ENCODE data around the gene CDH11. TPM values are rescaled to one million over a fixed set of nuclear protein-coding genes. Genes with fewer than 3 reads are reported as not detected.
A peak's percentile ranks its signal among the peaks of the same experiment; 100 is the strongest.

Gene CDH11
- total RNA-seq, 1 experiment from 2014 or later: 22.1 TPM

DNA sequence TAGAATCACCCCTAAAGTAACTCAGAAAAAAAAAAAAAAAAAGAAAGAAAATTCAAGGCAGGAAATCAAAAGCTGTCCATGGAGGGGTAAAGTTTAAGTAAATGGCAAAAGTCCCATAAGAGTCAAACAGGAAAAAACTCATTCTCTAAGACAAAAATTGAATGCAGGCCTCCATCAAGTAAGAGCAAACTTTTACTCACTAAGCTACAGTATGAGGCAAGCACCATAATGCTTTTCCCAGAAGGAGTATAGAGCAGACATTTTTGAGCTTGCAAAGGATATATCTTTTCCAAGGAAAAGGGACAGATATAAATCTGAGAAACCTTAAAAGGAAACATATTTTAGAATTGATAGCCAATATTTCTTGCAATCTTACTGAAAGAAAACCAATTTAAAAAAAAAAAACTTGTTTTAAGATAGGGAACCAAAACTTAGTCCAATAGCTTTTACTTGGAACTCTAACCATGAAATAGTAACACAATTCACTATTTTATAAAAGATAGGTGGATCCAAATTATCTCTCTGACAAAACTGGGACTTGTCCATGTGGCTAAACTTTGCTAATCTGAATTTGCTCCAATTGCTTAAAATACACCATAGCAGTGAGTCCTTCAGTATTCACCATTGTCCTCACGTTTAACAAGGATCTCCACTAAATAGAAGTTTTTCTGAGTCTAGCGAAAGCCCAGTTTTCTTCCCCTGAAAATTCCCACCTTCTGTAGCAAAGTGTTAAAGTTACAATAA is 99.8 kb downstream of the CDH11 start:
- H3K4me3 ChIP-seq: no peak overlapping the region
- H3K36me3 ChIP-seq: no peaks in the 10 kb centered on the region
- no peak for DNase-seq
- no peaks in the 10 kb centered on the region for H3K27me3 ChIP-seq
- no peaks in the 10 kb centered on the region for H3K9me3 ChIP-seq

DNA sequence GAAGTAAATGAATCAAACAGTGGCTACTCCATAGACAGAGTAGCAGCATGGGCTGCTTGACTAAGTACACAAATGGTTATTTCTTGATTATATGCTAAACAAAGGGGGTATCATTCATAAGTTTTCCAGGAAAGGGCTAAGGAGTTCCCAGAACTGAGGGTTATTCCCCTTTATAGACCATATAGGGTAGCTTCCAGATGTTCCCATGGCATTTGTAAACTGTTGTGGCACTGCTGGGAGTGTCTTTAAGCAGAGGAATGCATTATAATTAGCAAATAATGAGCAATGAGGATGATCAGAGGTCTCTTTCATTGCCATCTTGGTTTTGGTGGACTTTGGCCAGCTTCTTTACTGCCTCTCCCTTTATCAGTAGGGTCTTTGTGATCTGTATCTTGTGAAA is 105.1 kb downstream of the CDH11 start:
- no peak for DNase-seq
- Histone ChIP-seq H3K27me3 (no peaks in the 10 kb centered on the region), H3K4me3 (no peak overlapping the region), H3K36me3 (no peaks in the 10 kb centered on the region), H3K9me3 (no peaks in the 10 kb centered on the region)

DNA sequence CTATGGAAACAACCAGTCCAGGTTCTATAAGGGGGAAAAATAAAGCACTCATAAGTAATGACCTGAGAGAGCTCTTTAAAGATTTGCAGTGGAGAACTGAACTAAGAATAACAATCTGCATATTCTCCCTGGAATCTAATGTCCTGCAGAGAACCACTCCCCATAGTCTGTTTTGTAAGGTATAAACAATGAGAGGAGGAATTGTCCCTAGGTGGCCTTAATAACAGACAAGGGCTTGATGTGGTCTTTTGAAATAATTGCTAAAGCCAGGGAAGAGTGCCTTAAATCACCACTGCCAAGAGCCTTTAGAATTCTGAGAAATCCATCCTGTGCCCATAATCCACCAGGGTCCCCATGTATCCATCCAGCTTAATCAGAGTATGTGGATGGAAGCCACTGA is 106.3 kb downstream of the CDH11 start:
- no peaks in the 10 kb centered on the region for H3K27me3 ChIP-seq
- no peaks in the 10 kb centered on the region for H3K36me3 ChIP-seq
- no peak overlapping the region for H3K4me3 ChIP-seq
- no peaks in the 10 kb centered on the region for H3K9me3 ChIP-seq
- DNase-seq: no peak

DNA sequence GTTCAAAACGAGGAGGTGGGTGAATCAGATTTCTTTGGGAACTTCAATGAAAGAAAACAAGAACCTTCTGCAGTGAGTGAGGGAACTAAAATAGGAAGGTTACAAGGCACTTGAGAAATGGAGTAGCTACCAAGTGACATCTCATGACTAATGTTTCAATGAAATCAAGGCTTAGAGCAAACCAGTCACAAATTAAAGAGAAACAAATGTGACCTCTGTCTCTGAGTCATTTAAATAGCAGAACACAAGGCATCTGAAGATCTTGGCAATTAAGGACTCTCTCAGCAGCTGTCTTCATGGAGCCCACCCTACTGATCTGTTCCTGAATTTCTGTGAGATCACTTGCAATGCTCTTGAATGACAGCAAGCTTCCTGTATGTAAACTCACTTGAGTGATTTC is 109.5 kb downstream of the CDH11 start:
- H3K27me3 ChIP-seq: no peaks in the 10 kb centered on the region
- no peak for DNase-seq
- H3K36me3 ChIP-seq: no peaks in the 10 kb centered on the region
- no peak overlapping the region for H3K4me3 ChIP-seq
- H3K9me3 ChIP-seq: no peaks in the 10 kb centered on the region

DNA sequence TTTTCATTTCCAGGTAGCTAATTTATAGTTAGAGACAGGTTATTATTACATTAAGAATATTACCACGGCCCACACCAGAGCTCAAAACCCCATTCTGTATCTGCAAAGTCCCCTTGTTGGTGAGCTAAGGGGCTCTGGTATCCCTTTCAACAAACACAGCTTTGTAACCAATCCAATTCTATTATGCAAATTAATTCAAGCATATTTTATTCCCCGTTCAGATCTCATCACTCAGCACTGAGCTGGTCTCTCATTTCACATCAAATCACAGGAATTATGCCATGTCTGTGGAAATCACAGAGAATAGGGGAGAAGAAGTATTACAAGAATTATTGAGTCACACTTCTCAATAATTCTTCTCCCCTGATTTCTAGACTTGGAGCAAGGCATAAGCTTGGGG is 111.7 kb downstream of the CDH11 start:
- no peaks in the 10 kb centered on the region for H3K9me3 ChIP-seq
- no peaks in the 10 kb centered on the region for H3K27me3 ChIP-seq
- no peaks in the 10 kb centered on the region for H3K36me3 ChIP-seq
- H3K4me3 ChIP-seq: no peak overlapping the region
- no peak for DNase-seq

DNA sequence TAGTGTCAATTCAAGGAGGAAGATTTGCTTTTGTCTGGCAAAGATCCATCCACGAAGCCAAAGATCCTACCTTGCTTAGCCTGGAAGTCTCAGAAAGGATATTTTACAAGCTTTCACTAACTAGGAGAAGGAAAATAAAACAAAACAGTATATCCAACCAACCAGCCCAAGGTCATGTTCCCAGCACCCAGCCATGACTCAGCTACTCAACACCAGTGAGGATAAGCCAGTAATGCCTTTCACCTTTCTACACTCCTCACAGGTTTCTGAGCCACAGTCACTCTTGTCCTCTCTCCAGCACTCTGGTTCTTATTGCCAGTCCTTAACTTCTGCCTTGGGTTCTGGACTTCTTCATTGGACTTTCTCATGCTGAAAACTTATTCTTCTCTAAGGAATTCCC is 116.2 kb downstream of the CDH11 start:
- Histone ChIP-seq H3K27me3 (no peaks in the 10 kb centered on the region), H3K4me3 (no peak overlapping the region), H3K36me3 (no peaks in the 10 kb centered on the region), H3K9me3 (no peaks in the 10 kb centered on the region)
- DNase-seq: no peak

DNA sequence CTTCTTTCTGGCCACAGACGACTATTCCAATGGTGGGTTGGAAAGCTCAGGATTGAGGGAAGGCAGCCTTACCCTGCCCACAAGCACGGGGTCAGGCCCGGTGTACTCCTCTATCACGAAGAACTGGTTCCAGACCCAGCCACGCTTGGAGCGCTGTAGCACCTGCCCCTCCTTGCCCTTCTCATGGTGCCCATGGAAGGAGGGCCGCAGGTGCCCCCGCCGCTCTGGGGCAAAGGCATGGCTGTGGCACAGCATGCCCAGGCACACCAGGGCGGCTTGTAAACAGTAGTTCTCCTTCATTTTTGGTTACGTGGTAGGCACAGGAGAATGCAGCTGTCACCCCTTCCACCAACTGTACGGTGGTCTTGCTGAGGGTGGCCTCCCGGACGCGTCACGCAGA is 117.3 kb downstream of the CDH11 start:
- no peak overlapping the region for H3K4me3 ChIP-seq
- no peaks in the 10 kb centered on the region for H3K36me3 ChIP-seq
- H3K9me3 ChIP-seq: no peaks in the 10 kb centered on the region
- no peak for DNase-seq
- no peaks in the 10 kb centered on the region for H3K27me3 ChIP-seq

DNA sequence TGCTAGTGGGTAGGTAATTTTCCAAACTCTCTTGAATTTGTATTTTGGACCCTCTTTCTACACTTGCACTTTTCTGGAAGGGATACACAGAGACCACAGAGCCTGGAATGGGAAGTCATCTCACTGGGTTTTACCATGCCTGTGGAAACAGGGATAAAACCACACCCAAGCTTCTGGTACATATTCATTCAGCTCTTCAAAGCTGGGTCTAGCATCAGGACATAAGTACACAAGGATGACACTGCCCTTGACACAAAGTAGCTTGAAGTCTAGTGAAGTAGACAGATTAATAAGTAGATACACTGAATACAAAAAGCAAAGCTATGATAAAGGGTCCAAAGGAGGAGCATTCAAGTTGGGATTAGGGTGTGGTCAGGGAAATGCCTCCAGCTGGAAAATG is 118.2 kb downstream of the CDH11 start:
- no peaks in the 10 kb centered on the region for H3K9me3 ChIP-seq
- H3K36me3 ChIP-seq: no peaks in the 10 kb centered on the region
- no peak for DNase-seq
- H3K27me3 ChIP-seq: no peaks in the 10 kb centered on the region
- no peak overlapping the region for H3K4me3 ChIP-seq

DNA sequence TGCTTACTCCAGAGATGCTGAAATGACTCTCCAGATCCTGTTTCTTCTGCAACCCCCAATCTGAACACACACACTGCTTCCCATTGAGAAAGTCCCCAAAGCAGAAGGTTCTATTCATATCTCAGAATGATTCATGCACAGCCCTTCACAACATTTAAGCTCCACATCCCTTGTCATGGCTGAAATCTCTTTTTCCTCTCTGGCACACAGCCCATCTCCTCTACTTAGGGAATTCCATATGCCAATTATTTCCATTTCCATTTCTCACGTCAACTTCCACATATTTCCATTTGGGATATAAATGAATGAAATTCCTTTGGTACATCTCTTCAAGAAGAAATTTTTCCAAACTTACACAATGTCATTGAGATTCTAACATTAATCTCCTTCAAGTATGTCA is 119.6 kb downstream of the CDH11 start:
- no peak for DNase-seq
- Histone ChIP-seq H3K27me3 (no peaks in the 10 kb centered on the region), H3K9me3 (no peaks in the 10 kb centered on the region), H3K4me3 (no peak overlapping the region), H3K36me3 (no peaks in the 10 kb centered on the region)

DNA sequence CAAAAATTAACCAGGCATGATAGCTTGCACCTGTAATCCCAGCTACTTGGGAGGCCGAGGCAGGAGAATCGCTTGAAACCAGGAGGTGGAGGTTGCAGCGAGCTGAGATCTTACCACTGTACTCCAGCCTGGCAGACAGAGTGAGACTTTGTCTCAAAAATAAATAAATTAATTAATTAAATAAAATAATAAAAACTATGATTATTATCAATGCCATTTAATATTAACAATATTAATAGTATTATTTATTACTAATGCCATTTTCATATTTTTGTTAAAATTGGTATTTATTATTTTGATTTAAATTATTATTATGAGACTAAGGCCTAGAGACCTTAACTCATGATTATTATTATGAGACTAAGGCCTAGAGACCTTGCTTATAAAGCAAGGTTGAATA is 121.2 kb downstream of the CDH11 start:
- H3K36me3 ChIP-seq: no peaks in the 10 kb centered on the region

DNA sequence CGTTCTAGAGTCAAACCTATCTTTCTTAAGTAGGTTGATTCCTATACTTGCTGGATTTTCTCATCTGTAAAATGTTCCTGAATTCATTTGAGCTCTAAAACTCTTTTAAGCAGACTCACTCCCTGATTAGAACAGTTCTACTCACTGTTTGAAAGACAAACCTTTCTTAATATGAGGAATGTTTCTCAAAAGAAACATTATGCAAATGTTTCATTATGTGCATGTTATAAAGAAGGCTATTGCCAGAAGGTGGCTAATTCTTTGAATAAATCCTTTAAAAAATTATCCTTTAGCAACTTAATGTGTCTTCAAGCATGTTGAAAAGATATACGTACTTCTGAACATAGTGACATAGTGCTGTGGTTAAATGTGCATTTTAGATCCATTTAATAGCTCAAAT is 124.1 kb downstream of the CDH11 start:
- no peak for DNase-seq
- Histone ChIP-seq H3K27me3 (no peaks in the 10 kb centered on the region), H3K36me3 (no peaks in the 10 kb centered on the region), H3K9me3 (no peaks in the 10 kb centered on the region), H3K4me3 (no peak overlapping the region)

More for the DNA sequence above, 121.2 kb downstream of the CDH11 start:
- no peak overlapping the region for H3K4me3 ChIP-seq
- H3K27me3 ChIP-seq: no peaks in the 10 kb centered on the region
- no peaks in the 10 kb centered on the region for H3K9me3 ChIP-seq
- DNase-seq: no peak

DNA sequence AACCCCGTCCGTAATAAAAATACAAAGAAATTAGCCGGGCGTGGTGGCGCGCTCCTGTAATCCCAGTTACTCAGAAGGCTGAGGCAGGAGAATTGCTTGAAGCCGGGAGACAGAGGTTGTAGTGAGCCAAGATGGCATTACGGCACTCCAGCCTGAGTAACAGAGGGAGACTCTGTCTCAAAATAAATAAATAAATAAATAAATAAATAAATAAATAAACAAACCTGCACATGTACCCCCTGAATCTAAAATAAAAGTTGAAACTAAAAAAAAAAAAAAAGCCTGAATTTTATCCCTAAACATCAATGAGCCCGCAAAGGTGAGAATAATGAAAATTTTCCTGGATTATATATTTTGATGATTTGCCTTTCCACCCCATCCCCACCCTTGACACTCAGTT is 124.7 kb downstream of the CDH11 start:
- DNase-seq: no peak
- Histone ChIP-seq H3K27me3 (no peaks in the 10 kb centered on the region), H3K4me3 (no peak overlapping the region), H3K36me3 (no peaks in the 10 kb centered on the region), H3K9me3 (no peaks in the 10 kb centered on the region)

DNA sequence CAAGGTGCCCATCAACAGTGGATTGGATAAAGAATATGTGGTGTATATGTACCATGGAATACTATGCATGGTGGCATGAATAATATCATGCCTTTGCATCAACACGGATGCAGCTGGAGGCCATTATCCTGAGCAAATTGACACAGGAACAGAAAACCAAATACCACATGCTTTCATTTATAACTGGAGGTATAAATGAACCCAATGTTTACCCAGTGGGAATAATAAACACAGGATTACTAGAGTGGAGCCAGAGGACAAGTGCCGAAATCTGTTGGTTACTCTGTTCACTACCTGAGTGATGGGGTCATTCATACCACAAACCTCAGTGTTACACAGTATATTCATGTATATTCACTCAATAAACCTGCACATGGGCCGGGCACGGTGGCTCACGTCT is 125.2 kb downstream of the CDH11 start:
- Histone ChIP-seq H3K4me3 (no peak overlapping the region), H3K27me3 (no peaks in the 10 kb centered on the region), H3K9me3 (no peaks in the 10 kb centered on the region), H3K36me3 (no peaks in the 10 kb centered on the region)
- DNase-seq: no peak

DNA sequence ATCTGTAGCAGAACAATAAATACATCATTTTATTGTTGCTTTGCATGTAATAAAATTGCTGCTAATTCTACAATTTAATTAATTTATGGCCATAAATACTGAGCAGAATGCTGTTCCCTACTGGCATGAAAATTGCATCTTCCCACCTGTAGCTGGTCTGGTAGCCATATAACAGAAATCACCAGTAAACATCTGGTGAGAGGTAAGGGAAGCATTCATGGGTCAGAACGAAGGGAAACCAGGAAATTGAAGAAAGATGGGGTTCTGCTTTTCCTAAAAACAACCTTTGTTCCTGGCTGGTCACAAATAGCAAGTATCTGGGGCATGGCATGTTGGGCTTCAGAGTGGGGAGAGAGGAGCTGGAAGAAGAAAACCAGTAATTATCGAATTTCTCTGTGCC is 128.4 kb downstream of the CDH11 start:
- no peaks in the 10 kb centered on the region for H3K36me3 ChIP-seq
- no peaks in the 10 kb centered on the region for H3K27me3 ChIP-seq
- no peak for DNase-seq
- no peaks in the 10 kb centered on the region for H3K9me3 ChIP-seq
- H3K4me3 ChIP-seq: no peak overlapping the region

DNA sequence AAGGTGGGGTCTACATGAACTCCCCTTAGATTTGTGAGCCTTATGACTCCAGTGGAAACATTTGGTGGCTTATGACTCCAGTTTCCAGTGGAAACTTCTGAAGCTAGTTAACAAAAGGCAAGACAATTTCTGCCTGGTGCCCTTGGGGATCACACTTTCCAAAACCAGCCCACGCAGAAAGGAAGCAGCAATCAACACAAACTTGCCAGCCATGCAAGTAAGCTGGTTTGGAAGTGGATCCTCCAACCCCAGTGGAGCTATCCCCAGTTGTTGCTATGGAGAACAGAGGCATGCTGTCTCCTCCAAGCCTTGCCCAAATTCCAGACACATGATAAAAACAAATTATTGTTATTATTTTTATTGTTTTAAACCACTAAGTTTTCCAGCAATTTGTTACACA is 130.9 kb downstream of the CDH11 start:
- H3K36me3 ChIP-seq: no peaks in the 10 kb centered on the region

DNA sequence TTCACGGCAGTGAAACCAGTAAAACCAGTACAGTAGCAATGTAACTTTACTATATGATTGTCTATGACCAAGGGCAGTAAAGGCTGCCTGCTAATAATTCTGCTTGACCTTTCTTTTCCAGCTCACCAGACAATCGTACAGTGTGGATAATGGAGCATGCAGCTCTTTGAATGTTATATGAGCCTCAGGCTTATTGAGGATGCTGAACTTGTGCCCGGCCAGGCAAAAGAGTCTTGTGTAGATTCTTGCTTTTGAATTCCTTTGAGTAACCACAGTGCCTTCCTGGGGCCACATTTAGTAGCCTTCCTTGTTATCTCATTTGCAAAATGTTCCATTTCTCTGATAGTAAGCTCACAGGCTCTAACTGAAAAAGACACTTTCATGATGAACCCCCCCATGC is 131.8 kb downstream of the CDH11 start:
- Histone ChIP-seq H3K4me3 (no peak overlapping the region), H3K36me3 (no peaks in the 10 kb centered on the region), H3K27me3 (no peaks in the 10 kb centered on the region), H3K9me3 (no peaks in the 10 kb centered on the region)
- DNase-seq: no peak

More for the DNA sequence above, 130.9 kb downstream of the CDH11 start:
- Histone ChIP-seq H3K27me3 (no peaks in the 10 kb centered on the region), H3K4me3 (no peak overlapping the region), H3K9me3 (no peaks in the 10 kb centered on the region)
- DNase-seq: no peak

DNA sequence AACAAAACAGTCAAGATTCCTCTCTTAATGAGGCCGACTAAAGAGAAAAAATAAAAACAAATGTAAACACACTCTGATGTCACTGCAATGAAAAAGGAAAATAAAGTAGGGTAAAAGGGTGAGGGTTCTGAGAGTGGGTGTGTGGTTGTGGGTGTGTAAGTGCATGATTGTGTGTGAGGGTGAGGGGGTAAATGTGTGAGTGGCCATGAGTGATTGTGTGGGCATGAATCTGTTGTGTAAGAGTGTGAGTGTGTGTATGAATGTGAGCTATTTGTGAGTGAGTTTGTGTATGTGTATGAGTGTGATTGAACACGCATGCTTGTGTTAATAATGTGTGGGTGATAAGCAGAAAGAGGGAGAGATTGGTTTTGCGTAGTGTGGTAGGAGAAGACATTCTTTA is 132.8 kb downstream of the CDH11 start:
- no peak for DNase-seq
- no peak overlapping the region for H3K4me3 ChIP-seq
- no peaks in the 10 kb centered on the region for H3K27me3 ChIP-seq
- H3K36me3 ChIP-seq: no peaks in the 10 kb centered on the region
- H3K9me3 ChIP-seq: no peaks in the 10 kb centered on the region

DNA sequence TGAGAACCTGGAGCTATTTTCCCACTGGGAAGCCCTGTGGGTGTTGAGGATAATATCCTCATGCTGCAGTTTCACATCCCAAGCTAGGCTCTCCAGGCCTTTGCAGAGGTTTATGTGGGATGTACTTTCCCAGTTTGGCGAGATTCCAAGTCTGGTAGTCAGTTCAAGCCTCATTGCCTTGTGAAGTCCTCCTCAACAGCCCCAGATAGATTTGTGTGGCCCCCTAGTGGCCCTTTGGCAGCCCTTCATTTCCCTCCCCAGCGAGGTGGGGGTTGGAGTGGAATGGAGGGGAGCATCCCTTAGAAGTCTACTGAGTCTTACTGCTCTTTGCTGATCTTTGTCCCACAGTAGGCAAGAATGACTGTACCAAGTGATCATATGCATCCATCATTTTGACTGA is 137.9 kb downstream of the CDH11 start:
- Histone ChIP-seq H3K27me3 (no peaks in the 10 kb centered on the region), H3K9me3 (no peaks in the 10 kb centered on the region), H3K36me3 (no peaks in the 10 kb centered on the region), H3K4me3 (no peak overlapping the region)
- peak; percentile 26 for DNase-seq

DNA sequence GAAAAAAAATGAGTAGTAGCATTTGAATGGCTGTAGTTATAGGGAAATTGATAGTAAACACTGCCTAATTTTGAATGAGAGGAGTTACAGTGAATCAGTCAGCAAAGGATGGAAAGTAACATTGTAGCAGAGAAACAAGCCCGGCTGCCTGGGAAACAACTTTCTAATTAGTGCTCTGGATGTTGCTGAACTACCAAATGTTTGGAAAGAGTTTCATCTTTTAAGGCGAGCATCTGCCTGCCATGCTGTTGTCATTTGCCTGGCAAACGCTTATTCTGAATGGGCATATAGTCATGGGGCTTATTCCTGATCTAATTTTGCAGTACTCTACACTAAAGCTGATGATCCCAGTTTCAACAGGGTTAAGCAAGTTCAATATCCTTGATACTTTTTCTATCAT is 138.6 kb downstream of the CDH11 start:
- DNase-seq: no peak
- H3K4me3 ChIP-seq: no peak overlapping the region
- no peaks in the 10 kb centered on the region for H3K36me3 ChIP-seq
- no peaks in the 10 kb centered on the region for H3K27me3 ChIP-seq
- no peaks in the 10 kb centered on the region for H3K9me3 ChIP-seq
